Right atrium auricular region (tissue), 2 donors: ENCODE results near the gene FAM83B. TPM values are rescaled to one million over a fixed set of nuclear protein-coding genes. Genes with fewer than 3 reads are reported as not detected.
"Not testable (repeated sequence)": the region's sequence is repeated elsewhere in the genome, so short reads cannot be mapped to it uniquely, and the experiment has no call there.

Experiments
- DNase-seq: peaks from one replicate; pipeline ENCODE4 v3.0.0-alpha.2; 2019; ENCODE audit warnings: low spot score
- H3K27ac ChIP-seq, 2 donors: fragments of 200-600 bp; sonication (generic); 1 replicate in 1 of 2; 2 replicates in 1 of 2; pipeline ENCODE4 v1.5.1; 2016 to 2019
- H3K27me3 ChIP-seq, 2 donors: fragments of 200-600 bp; sonication (generic); one replicate each; pipeline versions ENCODE4 v1.5.1 to v1.6.0; 2017 to 2019
- H3K36me3 ChIP-seq: fragments of 200-600 bp; sonication (generic); one replicate; pipeline ENCODE4 v1.5.1; 2016
- H3K4me1 ChIP-seq, 2 donors: fragments of 200-600 bp; sonication (generic); one replicate each; pipeline versions ENCODE4 v1.5.1 to v1.6.0; 2017 to 2019
- H3K4me3 ChIP-seq, 2 donors: fragments of 200-600 bp; sonication (generic); 1 replicate in 1 of 2; 2 replicates in 1 of 2; pipeline ENCODE4 v1.5.1; 2017 to 2019; ENCODE audit warnings: mild to moderate bottlenecking in 1 of 2, moderate library complexity in 1 of 2
- H3K9me3 ChIP-seq, 2 donors: fragments of 200-600 bp; sonication (generic); one replicate each; pipeline ENCODE4 v1.5.1; 2019
- total RNA-seq, 2 donors: library from RNA; depleted of rRNA; stranded (reverse); fragments of >200 nt; gene quantifications; one replicate each; pipeline ENCODE4 v1.1.0, GENCODE V29; 2016
- TF ChIP-seq, protein P1 (sequence below), 2 donors: fragments of 200-600 bp; sonication (generic); IDR thresholded peaks; one replicate each; pipeline ENCODE4 v1.5.1; 2019; ENCODE audit warnings: antibody characterized with exemption in 2 of 2

The FAM83B gene
- total RNA-seq, 2 donors from 2014 or later, result 8.9 to 19.6 TPM

DNA sequence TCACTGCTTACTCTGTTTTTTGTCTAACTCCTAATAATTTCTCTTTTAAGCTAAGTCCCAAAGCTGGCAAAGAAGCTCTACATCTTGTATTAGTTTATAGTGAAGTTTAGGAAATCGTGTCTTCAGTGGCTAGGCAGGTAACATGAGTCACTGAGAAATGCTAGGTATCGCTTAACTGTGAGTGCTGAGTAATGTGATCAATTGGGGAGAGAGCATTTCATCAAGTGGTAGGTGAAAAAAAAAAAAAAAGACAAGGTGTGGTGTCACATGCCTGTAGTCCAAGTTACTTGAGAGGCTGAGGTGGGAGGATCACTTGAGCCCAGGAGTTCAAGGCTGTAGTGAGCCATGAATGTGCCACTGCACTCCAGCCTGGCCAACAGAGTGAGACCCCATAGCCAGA, 125.3 kb downstream of the FAM83B start:
- DNase-seq, result no peak
- no peak overlapping the region for H3K27ac ChIP-seq
- H3K27me3 ChIP-seq, result no peaks in the 10 kb centered on the region
- TF ChIP-seq, protein P1, sequence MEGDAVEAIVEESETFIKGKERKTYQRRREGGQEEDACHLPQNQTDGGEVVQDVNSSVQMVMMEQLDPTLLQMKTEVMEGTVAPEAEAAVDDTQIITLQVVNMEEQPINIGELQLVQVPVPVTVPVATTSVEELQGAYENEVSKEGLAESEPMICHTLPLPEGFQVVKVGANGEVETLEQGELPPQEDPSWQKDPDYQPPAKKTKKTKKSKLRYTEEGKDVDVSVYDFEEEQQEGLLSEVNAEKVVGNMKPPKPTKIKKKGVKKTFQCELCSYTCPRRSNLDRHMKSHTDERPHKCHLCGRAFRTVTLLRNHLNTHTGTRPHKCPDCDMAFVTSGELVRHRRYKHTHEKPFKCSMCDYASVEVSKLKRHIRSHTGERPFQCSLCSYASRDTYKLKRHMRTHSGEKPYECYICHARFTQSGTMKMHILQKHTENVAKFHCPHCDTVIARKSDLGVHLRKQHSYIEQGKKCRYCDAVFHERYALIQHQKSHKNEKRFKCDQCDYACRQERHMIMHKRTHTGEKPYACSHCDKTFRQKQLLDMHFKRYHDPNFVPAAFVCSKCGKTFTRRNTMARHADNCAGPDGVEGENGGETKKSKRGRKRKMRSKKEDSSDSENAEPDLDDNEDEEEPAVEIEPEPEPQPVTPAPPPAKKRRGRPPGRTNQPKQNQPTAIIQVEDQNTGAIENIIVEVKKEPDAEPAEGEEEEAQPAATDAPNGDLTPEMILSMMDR (IDR thresholded peaks at IDR 0.05), result no peak
- H3K9me3 ChIP-seq, result no peaks in the 10 kb centered on the region
- H3K4me1 ChIP-seq, result no peaks in the 10 kb centered on the region
- no peaks in the 10 kb centered on the region for H3K36me3 ChIP-seq
- no peak overlapping the region for H3K4me3 ChIP-seq

DNA sequence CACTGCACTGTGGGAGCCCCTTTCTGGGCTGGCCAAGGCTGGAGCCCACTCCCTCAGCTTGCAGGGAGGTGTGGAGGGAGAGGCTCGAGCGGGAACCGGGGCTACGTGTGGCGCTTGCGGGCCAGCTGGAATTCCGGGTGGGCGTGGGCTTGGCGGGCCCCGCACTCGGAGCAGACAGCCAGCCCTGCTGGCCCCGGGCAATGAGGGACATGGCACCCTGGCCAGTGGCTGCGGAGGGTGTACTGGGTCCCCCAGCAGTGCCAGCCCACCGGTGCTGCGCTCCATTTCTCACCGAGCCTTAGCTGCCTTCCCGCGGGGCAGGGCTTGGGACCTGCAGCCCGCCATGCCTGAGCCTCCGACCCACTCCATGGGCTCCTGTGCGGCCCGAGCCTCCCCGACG, 132.6 kb downstream of the FAM83B start:
- not testable (repeated sequence) for DNase-seq, H3K27ac ChIP-seq, H3K27me3 ChIP-seq, H3K4me1 ChIP-seq, H3K36me3 ChIP-seq, H3K9me3 ChIP-seq, H3K4me3 ChIP-seq

DNA sequence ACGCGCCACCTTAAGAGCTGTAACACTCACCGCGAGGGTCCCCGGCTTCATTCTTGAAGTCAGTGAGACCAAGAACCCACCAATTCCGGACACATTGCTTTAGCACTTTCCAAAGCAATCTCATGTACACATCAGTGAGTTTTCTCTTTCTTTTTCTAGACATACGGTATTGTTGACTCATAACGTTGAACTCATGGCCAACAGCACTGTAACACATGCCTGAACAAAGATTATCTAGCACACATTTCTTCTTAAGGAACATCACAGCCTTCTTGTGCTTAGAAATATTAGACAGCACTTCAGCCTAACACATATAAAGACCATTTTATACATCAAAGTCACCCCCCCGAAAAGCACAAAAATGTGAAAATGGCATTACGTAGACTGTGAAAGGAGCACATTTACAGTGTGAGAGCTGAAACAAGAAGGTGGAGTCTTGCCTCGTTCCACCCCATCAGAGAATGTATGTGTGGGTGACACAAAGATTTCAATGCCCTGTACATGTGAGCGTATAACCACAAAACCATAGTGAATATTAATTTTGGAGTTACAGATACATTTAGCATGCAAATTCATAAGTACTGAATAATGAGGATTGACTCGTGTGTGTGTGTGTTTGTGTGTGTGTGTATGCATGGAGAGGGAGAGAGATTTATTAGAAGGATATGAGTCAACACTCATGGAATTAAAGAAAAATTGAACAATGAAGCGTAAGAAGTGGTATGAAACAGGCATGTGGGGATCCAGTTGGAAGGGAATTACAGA, 134.1 kb downstream of the FAM83B start:
- Histone ChIP-seq H3K9me3 (peaks cover 0 to 3% of the 10 kb centered on the region in 2 donors), H3K4me1 (no peaks in the 10 kb centered on the region), H3K27me3 (no peaks in the 10 kb centered on the region), H3K27ac (no peak overlapping the region), H3K4me3 (no peak overlapping the region), H3K36me3 (no peaks in the 10 kb centered on the region)
- TF ChIP-seq, protein P1 (IDR thresholded peaks at IDR 0.05), result no peak
- no peak for DNase-seq

DNA sequence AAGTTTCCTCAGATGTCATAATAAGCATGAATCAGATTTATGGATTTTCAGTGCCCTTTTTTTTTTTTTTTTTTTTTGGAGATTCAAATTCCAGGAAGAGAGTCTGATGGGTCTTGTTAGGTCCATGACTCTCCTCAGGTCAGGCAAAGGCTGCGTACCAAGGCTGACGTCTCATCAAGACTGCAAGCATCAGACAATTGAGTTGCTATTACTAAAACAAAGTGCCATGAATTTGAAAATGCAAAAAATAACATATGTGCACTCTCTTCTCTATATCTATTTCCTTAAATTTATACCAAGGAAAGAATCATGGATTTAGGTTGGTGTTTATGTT, 134.7 kb downstream of the FAM83B start:
- DNase-seq, result no peak
- Histone ChIP-seq H3K27ac (no peak overlapping the region), H3K4me1 (no peaks in the 10 kb centered on the region), H3K4me3 (no peak overlapping the region), H3K36me3 (no peaks in the 10 kb centered on the region), H3K27me3 (no peaks in the 10 kb centered on the region), H3K9me3 (peaks cover 0 to 9% of the 10 kb centered on the region in 2 donors)
- TF ChIP-seq, protein P1 (IDR thresholded peaks at IDR 0.05), result no peak

DNA sequence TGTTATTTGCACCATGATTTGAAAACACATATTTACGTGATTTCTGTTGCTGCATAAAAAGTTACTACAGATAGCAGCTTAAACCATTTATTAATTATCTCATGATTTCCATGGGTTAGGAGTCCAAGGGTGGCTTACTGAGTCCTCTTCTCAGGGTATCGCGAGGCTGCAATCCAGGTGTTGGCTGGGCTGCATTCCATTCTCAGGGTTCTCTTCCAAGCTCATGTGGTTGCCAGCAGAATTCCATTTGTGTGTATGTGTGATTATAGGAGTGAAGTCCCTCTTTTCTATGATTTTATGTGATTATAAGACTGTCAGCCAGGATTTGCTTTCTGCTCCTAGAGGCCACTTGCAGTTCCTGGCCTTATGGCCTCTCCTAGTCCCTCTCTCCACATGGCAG, 135.1 kb downstream of the FAM83B start:
- H3K4me1 ChIP-seq, result no peaks in the 10 kb centered on the region
- peaks cover 0 to 9% of the 10 kb centered on the region in 2 donors for H3K9me3 ChIP-seq
- H3K27ac ChIP-seq, result no peak overlapping the region
- no peak for DNase-seq
- no peaks in the 10 kb centered on the region for H3K27me3 ChIP-seq
- TF ChIP-seq, protein P1 (IDR thresholded peaks at IDR 0.05), result no peak
- H3K4me3 ChIP-seq, result no peak overlapping the region
- H3K36me3 ChIP-seq, result no peaks in the 10 kb centered on the region

DNA sequence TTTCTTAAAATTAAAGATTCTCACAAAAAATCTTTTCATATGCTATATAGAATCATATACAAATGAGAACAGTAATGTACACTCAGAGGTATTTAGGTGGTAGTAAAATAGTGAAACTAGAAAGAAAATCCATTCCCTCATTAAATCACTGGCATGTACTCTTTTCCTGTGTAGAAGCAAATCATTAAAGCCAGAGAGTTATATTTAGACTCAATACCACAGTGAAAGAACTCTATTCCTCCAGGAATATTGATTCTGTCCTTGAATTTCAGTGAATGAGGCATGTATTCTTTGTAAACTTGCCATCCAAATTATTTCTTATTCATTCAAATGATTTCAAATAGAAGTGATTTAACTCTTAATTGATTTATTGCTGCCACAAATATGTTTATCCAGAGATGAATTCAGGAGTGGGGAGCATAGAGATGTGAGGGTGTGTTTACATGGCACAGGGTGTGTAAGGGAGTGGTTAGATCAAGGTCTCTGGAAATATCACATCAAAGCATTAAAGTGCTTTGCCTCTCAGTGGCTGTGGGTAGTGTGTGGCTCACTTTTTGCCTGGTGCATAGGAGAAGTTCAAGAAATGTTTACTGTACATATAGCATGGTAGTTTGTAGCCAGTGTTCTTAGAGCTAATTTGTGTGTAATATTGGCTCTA, 141.2 kb downstream of the FAM83B start:
- H3K4me1 ChIP-seq, result no peaks in the 10 kb centered on the region
- no peaks in the 10 kb centered on the region for H3K36me3 ChIP-seq
- no peak overlapping the region for H3K4me3 ChIP-seq
- H3K27me3 ChIP-seq, result no peaks in the 10 kb centered on the region
- DNase-seq, result no peak
- H3K27ac ChIP-seq, result no peak overlapping the region
- TF ChIP-seq, protein P1 (IDR thresholded peaks at IDR 0.05), result no peak
- peaks cover 0 to 10% of the 10 kb centered on the region in 2 donors for H3K9me3 ChIP-seq
